Ishikawa (cell line): ENCODE results near the gene SAC3D1.

ENCODE experiments used
- FOXM1 ChIP-seq: IDR thresholded peaks from 2 replicates; pipeline ENCODE4 v1.6.1; 2012; ENCODE audit warnings: low read depth, borderline replicate concordance
- RAD21 ChIP-seq: IDR thresholded peaks from 2 replicates; pipeline ENCODE4 v1.6.1; 2012; ENCODE audit warnings: low read depth
- TAF1 ChIP-seq: IDR thresholded peaks from 2 replicates; pipeline ENCODE4 v1.6.1; 2012; ENCODE audit warnings: low read depth, mild to moderate bottlenecking
- YY1 ChIP-seq: IDR thresholded peaks from 2 replicates; pipeline ENCODE4 v1.6.1; 2012; ENCODE audit warnings: low read depth
- ZBTB7A ChIP-seq: IDR thresholded peaks from 2 replicates; pipeline ENCODE4 v1.6.1; 2012; ENCODE audit warnings: low read depth

GRCh38 chr11:64994318-64994717 is 46.7 kb upstream of the SAC3D1 start:
- TF ChIP-seq ZBTB7A (no peak), FOXM1 (no peak), RAD21 (no peak), YY1 (no peak), TAF1 (no peak)
